ENCODE measurements around the gene ZNF135.

ZNF135 gene

GRCh38 chr19:58056861-58057260 is 2.2 kb upstream of the ZNF135 start:
- peaks cover 5% of the 10 kb centered on the region for H3K9me3 ChIP-seq (ENCODE audit: severe bottlenecking)

GRCh38 chr19:58058467-58058866 is 615 bp upstream of the ZNF135 start:
- TF ChIP-seq CTCF (IDR thresholded peaks at IDR 0.05; ENCODE audit: low read depth, low read length): no peak
- peak; percentile 56 for DNase-seq
- peak overlapping the region; percentile 44 for H3K4me3 ChIP-seq (ENCODE audit: low read depth, low read length)
- no peaks in the 10 kb centered on the region for H3K27me3 ChIP-seq (ENCODE audit: insufficient read depth, low read depth, severe bottlenecking)
- H3K9me3 ChIP-seq (ENCODE audit: severe bottlenecking): peaks cover 3% of the 10 kb centered on the region
- H3K27ac ChIP-seq: peak overlapping the region; percentile 98
- H3K36me3 ChIP-seq: peaks cover 11% of the 10 kb centered on the region

More at GRCh38 chr19:58056861-58057260, 2.2 kb upstream of the ZNF135 start:
- TF ChIP-seq CTCF (IDR thresholded peaks at IDR 0.05; ENCODE audit: low read depth, low read length): no peak
- DNase-seq: no peak
- no peak overlapping the region for H3K27ac ChIP-seq
- H3K27me3 ChIP-seq (ENCODE audit: insufficient read depth, low read depth, severe bottlenecking): no peaks in the 10 kb centered on the region
- peaks cover 5% of the 10 kb centered on the region; the same call in 1 of the 2 replicates for H3K36me3 ChIP-seq
- H3K4me3 ChIP-seq (ENCODE audit: low read depth, low read length): no peak overlapping the region

- Histone ChIP-seq H3K36me3 (peaks cover 22% of the 10 kb centered on the region), H3K9me3 (ENCODE audit: severe bottlenecking) (peaks cover 8% of the 10 kb centered on the region), H3K27me3 (ENCODE audit: insufficient read depth, low read depth, severe bottlenecking) (no peaks in the 10 kb centered on the region), H3K4me3 (ENCODE audit: low read depth, low read length) (peak overlapping the region; percentile 44), H3K27ac (peak overlapping the region; percentile 98)
- no peak for DNase-seq
- TF ChIP-seq CTCF (IDR thresholded peaks at IDR 0.05; ENCODE audit: low read depth, low read length): no peak
These were observed 593 bp downstream of the ZNF135 start for GRCh38 chr19:58059671-58060078.

- H3K4me3 ChIP-seq (ENCODE audit: low read depth, low read length): no peak overlapping the region
- DNase-seq: no peak
- TF ChIP-seq CTCF (IDR thresholded peaks at IDR 0.05; ENCODE audit: low read depth, low read length): no peak
- peaks cover 10% of the 10 kb centered on the region for H3K9me3 ChIP-seq (ENCODE audit: severe bottlenecking)
- H3K27ac ChIP-seq: no peak overlapping the region
- H3K36me3 ChIP-seq: peaks cover 26% of the 10 kb centered on the region
- no peaks in the 10 kb centered on the region for H3K27me3 ChIP-seq (ENCODE audit: insufficient read depth, low read depth, severe bottlenecking)
These were observed 1.1 kb downstream of the ZNF135 start for GRCh38 chr19:58060231-58060630.

- Histone ChIP-seq H3K27me3 (ENCODE audit: insufficient read depth, low read depth, severe bottlenecking) (no peaks in the 10 kb centered on the region), H3K4me3 (ENCODE audit: low read depth, low read length) (no peak overlapping the region), H3K36me3 (peaks cover 50% of the 10 kb centered on the region), H3K9me3 (ENCODE audit: severe bottlenecking) (peaks cover 26% of the 10 kb centered on the region), H3K27ac (no peak overlapping the region)
- no peak for TF ChIP-seq CTCF (IDR thresholded peaks at IDR 0.05; ENCODE audit: low read depth, low read length)
- DNase-seq: no peak
These were observed 4.6 kb downstream of the ZNF135 start for GRCh38 chr19:58063712-58064111.

GRCh38 chr19:58067240-58067912 is 8.3 kb downstream of the ZNF135 start:
- DNase-seq: no peak
- H3K4me3 ChIP-seq (ENCODE audit: low read depth, low read length): no peak overlapping the region
- no peaks in the 10 kb centered on the region for H3K27me3 ChIP-seq (ENCODE audit: insufficient read depth, low read depth, severe bottlenecking)
- TF ChIP-seq CTCF (IDR thresholded peaks at IDR 0.05; ENCODE audit: low read depth, low read length): no peak
- no peak overlapping the region for H3K27ac ChIP-seq
- H3K36me3 ChIP-seq: peaks cover 48% of the 10 kb centered on the region
- peaks cover 23% of the 10 kb centered on the region for H3K9me3 ChIP-seq (ENCODE audit: severe bottlenecking)
